Spleen (tissue), 7 donors: ENCODE measurements around the gene PRRC1.

Source experiments
- POLR2A ChIP-seq, 3 donors: fragments of 450-650 bp; IDR thresholded peaks; one replicate each; pipeline ENCODE4 v1.5.1; 2017; ENCODE audit warnings: antibody characterized with exemption in 3 of 3, mild to moderate bottlenecking in 1 of 3
- POLR2AphosphoS5 ChIP-seq, 3 donors: sonication (generic); formaldehyde crosslinking; IDR thresholded peaks; one replicate each; pipeline ENCODE4 v1.5.1; 2017; ENCODE audit warnings: antibody characterized with exemption in 3 of 3
- TF ChIP-seq, protein P1 (sequence below), 11 experiments: fragments of 200-600 bp in 7 of 11; fragments of 450-650 bp in 4 of 11; sonication (generic) in 4 of 11; IDR thresholded peaks in 8 of 11; conservative IDR thresholded peaks in 3 of 11; 1 replicate in 7 of 11; 2 replicates in 4 of 11; pipeline versions ENCODE4 v1.4.0 to v1.8.0; 2016 to 2021; ENCODE audit warnings: antibody characterized with exemption in 11 of 11, inconsistent platforms in 4 of 11, mild to moderate bottlenecking in 1 of 11
- donor health status: DM: no; HTN: no; CAD: no; lungs with moderate emphysema.
- donor health status: DM: no; HTN: no; CAD: no.
- donor health status: DM: no; HTN: no; CAD: no.

DNA sequence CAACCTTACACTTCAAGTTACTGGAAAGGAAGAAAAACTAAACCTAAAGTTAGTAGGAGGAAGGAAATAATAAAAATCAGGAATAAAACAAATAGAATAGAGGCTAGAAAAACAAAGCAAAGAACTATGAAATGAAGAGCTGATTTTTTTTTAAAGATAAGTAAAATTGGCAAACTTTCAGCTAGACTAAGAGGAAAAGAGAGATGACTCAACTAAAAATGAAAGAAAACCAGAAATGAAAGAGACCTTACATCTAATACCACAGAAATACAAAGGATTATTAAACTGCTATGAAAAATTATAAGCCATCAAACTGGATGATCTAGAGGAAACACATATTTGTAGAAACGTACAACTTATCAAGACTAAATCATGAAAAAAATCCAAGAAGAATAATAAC lies 60.0 kb downstream of the PRRC1 start:
- TF ChIP-seq, protein P1, sequence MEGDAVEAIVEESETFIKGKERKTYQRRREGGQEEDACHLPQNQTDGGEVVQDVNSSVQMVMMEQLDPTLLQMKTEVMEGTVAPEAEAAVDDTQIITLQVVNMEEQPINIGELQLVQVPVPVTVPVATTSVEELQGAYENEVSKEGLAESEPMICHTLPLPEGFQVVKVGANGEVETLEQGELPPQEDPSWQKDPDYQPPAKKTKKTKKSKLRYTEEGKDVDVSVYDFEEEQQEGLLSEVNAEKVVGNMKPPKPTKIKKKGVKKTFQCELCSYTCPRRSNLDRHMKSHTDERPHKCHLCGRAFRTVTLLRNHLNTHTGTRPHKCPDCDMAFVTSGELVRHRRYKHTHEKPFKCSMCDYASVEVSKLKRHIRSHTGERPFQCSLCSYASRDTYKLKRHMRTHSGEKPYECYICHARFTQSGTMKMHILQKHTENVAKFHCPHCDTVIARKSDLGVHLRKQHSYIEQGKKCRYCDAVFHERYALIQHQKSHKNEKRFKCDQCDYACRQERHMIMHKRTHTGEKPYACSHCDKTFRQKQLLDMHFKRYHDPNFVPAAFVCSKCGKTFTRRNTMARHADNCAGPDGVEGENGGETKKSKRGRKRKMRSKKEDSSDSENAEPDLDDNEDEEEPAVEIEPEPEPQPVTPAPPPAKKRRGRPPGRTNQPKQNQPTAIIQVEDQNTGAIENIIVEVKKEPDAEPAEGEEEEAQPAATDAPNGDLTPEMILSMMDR (IDR thresholded peaks at IDR 0.05 in 8 of 11, conservative IDR thresholded peaks at IDR 0.05 in 3 of 11), result no peak
- no peak for TF ChIP-seq POLR2A (IDR thresholded peaks at IDR 0.05)
- TF ChIP-seq POLR2AphosphoS5 (IDR thresholded peaks at IDR 0.05), result no peak
